IMR-90 (cell line): ENCODE results near the gene OR1D5. TPM values are rescaled to one million over a fixed set of nuclear protein-coding genes. Genes with fewer than 3 reads are reported as not detected.
"Not testable (repeated sequence)": the region's sequence is repeated elsewhere in the genome, so short reads cannot be mapped to it uniquely, and the experiment has no call there.

Source experiments
- ATAC-seq: fragments of 200-7000 bp; cut with Tn5 transposase; 2 replicates; pipeline ENCODE4 v1.9.1; 2020; ENCODE audit warnings: low read depth, mild to moderate bottlenecking, moderate library complexity
- BruUV-seq: library from RNA; stranded (reverse); fragments of 400-500 nt; replicated peaks from 2 replicates; lab custom pipeline; 2021; lab: Mats Ljungman, UMichigan
- CTCF ChIA-PET: fragments of 300-600 bp; formaldehyde crosslinking; extraction: SDS; loops from one replicate; lab custom pipeline; 2021; ENCODE audit warnings: antibody characterized with exemption; lab: Yijun Ruan, JAX
- POLR2A ChIA-PET: fragments of 300-600 bp; sonication (Branson Sonifier 250); formaldehyde crosslinking; loops from one replicate; lab custom pipeline; 2022; ENCODE audit warnings: antibody characterized with exemption; ENCODE audit not compliant: unreplicated experiment; lab: Charles Lee
- DNase-seq: peaks from one replicate; pipeline ENCODE4 v3.0.0; 2013
- H2AFZ ChIP-seq: replicated peaks from 2 replicates; pipeline ENCODE3; 2013; ENCODE audit warnings: low read length, mild to moderate bottlenecking; ENCODE audit not compliant: poor library complexity
- H2AK5ac ChIP-seq: 2 replicates; pipeline ENCODE4 v1.6.1; 2013; ENCODE audit warnings: low read depth, low read length, inconsistent platforms
- H2AK9ac ChIP-seq: replicated peaks from 2 replicates; pipeline ENCODE3; 2013; ENCODE audit warnings: mild to moderate bottlenecking, low read depth, low read length, moderate library complexity; ENCODE audit not compliant: poor library complexity
- H2BK120ac ChIP-seq: 2 replicates; pipeline ENCODE4 v1.6.1; 2013; ENCODE audit warnings: low read depth, low read length, inconsistent platforms
- H2BK15ac ChIP-seq: 3 replicates; pipeline ENCODE4 v1.6.1; 2013; ENCODE audit warnings: low read depth, low read length, inconsistent platforms
- H2BK20ac ChIP-seq: 2 replicates; pipeline ENCODE4 v1.6.1; 2013; ENCODE audit warnings: low read depth, mild to moderate bottlenecking, inconsistent platforms, low read length, moderate library complexity
- H2BK5ac ChIP-seq: 2 replicates; pipeline ENCODE4 v1.6.1; 2013; ENCODE audit warnings: mild to moderate bottlenecking, low read depth, low read length, inconsistent platforms; ENCODE audit not compliant: poor library complexity, severe bottlenecking
- H3K14ac ChIP-seq: replicated peaks from 2 replicates; pipeline ENCODE4 v1.6.1; 2013; ENCODE audit warnings: low read depth, low read length, inconsistent platforms
- H3K18ac ChIP-seq: 2 replicates; pipeline ENCODE4 v1.6.1; 2013; ENCODE audit warnings: low read depth, low read length, control low read depth
- H3K23ac ChIP-seq: 2 replicates; pipeline ENCODE4 v1.6.1; 2013; ENCODE audit warnings: low read depth, low read length, inconsistent platforms
- H3K27ac ChIP-seq: 2 replicates; pipeline ENCODE4 v1.5.1; 2013; ENCODE audit warnings: mild to moderate bottlenecking, control low read depth, low read length; ENCODE audit not compliant: insufficient read depth
- H3K27me3 ChIP-seq: 2 replicates; pipeline ENCODE4 v1.6.1; 2013; ENCODE audit warnings: low read length; ENCODE audit not compliant: control insufficient read depth, insufficient read depth
- H3K36me3 ChIP-seq: 2 replicates; pipeline ENCODE4 v1.6.1; 2013; ENCODE audit warnings: low read length, mixed read lengths; ENCODE audit not compliant: control insufficient read depth, insufficient read depth
- H3K4ac ChIP-seq: 2 replicates; pipeline ENCODE4 v1.6.1; 2013; ENCODE audit warnings: low read depth, low read length, inconsistent platforms
- H3K4me1 ChIP-seq: 2 replicates; pipeline ENCODE4 v1.6.1; 2013; ENCODE audit warnings: low read length, mixed read lengths; ENCODE audit not compliant: control insufficient read depth, insufficient read depth
- H3K4me2 ChIP-seq: 2 replicates; pipeline ENCODE4 v1.6.1; 2013; ENCODE audit warnings: low read depth, mild to moderate bottlenecking, control low read depth, low read length, moderate library complexity
- H3K4me3 ChIP-seq: 2 replicates; pipeline ENCODE4 v1.5.1; 2013; ENCODE audit warnings: low read depth, mild to moderate bottlenecking, control low read depth, low read length, moderate library complexity; ENCODE audit not compliant: insufficient read depth
- H3K56ac ChIP-seq: 2 replicates; pipeline ENCODE4 v1.6.1; 2013; ENCODE audit warnings: low read length, inconsistent platforms; ENCODE audit not compliant: insufficient read depth; ENCODE audit errors: extremely low read depth
- H3K79me1 ChIP-seq, 2 experiments: 2 replicates each; pipeline ENCODE4 v1.6.1; 2013; ENCODE audit warnings: low read length in 2 of 2, inconsistent platforms in 1 of 2, low read depth in 1 of 2
- H3K9ac ChIP-seq: 2 replicates; pipeline ENCODE4 v1.6.1; 2013; ENCODE audit warnings: low read depth, low read length, control low read depth
- H3K9me1 ChIP-seq: 2 replicates; pipeline ENCODE4 v1.6.1; 2013; ENCODE audit warnings: low read length, inconsistent platforms; ENCODE audit not compliant: insufficient read depth
- H3K9me3 ChIP-seq: 2 replicates; pipeline ENCODE4 v1.6.1; 2013; ENCODE audit warnings: low read length; ENCODE audit not compliant: control insufficient read depth, insufficient read depth
- H4K20me1 ChIP-seq: 2 replicates; pipeline ENCODE4 v1.6.1; 2013; ENCODE audit warnings: low read length, inconsistent platforms; ENCODE audit not compliant: insufficient read depth
- H4K5ac ChIP-seq: 2 replicates; pipeline ENCODE4 v1.6.1; 2013; ENCODE audit warnings: mild to moderate bottlenecking, low read depth, low read length, control low read depth
- H4K8ac ChIP-seq, 2 experiments: 2 replicates each; pipeline ENCODE4 v1.6.1; 2013; ENCODE audit warnings: low read depth in 2 of 2, low read length in 2 of 2, control low read depth in 1 of 2, inconsistent platforms in 1 of 2
- H4K91ac ChIP-seq: 2 replicates; pipeline ENCODE4 v1.6.1; 2013; ENCODE audit warnings: low read depth, low read length, inconsistent platforms; ENCODE audit not compliant: insufficient read depth
- WGBS, 2 experiments: methylation state at CpG; one replicate each; pipeline versions ENCODE4 v1.1.5 to v1.1.7; 2013; ENCODE audit warnings: missing lambda C conversion rate in 2 of 2; ENCODE audit not compliant: insufficient read length in 1 of 2; ENCODE audit errors: extremely low coverage in 2 of 2; 5-methylcytosine and 5-hydroxymethylcytosine counted together
- dilution Hi-C: fragments of 300-500 bp; cut with HindIII; formaldehyde crosslinking; loops from one replicate; pipeline ENCODE4 v1.14.3; 2018; ENCODE audit warnings: low sequenced_read_pairs; ENCODE audit not compliant: unreplicated experiment
- in situ Hi-C: fragments of 300-500 bp; cut with MboI; formaldehyde crosslinking; loops from 3 replicates; pipeline ENCODE4 v1.14.3; 2019; ENCODE audit warnings: low sequenced_read_pairs, inconsistent platforms, mixed read lengths
- intact Hi-C: fragments of 100-400 bp; cut with micrococcal nuclease; formaldehyde crosslinking; loops from 2 replicates; pipeline ENCODE4 v1.10.0; 2022
- polyA plus RNA-seq, 3 experiments: library from polyadenylated mRNA; depleted of rRNA; stranded (reverse); fragments of >200 nt; gene quantifications; 2 replicates each; pipeline ENCODE4 v1.2.3, GENCODE V29; 2012; ENCODE audit warnings: low replicate concordance in 1 of 3
- total RNA-seq: library from RNA; depleted of rRNA; stranded (reverse); fragments of >200 nt; gene quantifications from 2 replicates; pipeline ENCODE4 v1.2.3, GENCODE V29; 2012

OR1D5 gene
- total and polyA plus RNA-seq, 2 of the 4 experiments (the other 2 are of a cell fraction): not detected

- H4K5ac ChIP-seq, H3K27ac ChIP-seq, intact Hi-C loops, H3K4me2 ChIP-seq, H3K36me3 ChIP-seq, H4K20me1 ChIP-seq, H3K4me1 ChIP-seq, H3K56ac ChIP-seq, H3K14ac ChIP-seq, H2AK9ac ChIP-seq, H3K27me3 ChIP-seq, H3K23ac ChIP-seq, BruUV-seq, H2AFZ ChIP-seq, H3K18ac ChIP-seq, H2BK15ac ChIP-seq, H3K9me1 ChIP-seq, H3K4me3 ChIP-seq, dilution Hi-C loops, H3K9ac ChIP-seq, CTCF ChIA-PET, H4K91ac ChIP-seq, ATAC-seq, H3K9me3 ChIP-seq, DNase-seq, POLR2A ChIA-PET, H3K79me1 ChIP-seq: not testable (repeated sequence)
- Histone ChIP-seq H2AK5ac (peak overlapping the region; percentile 69; the same call in 1 of the 2 replicates), H4K8ac (peak overlapping the region in 1 of 2 experiments; percentile 99; a peak in 2 of 4 replicates), H2BK5ac (peak overlapping the region; percentile 83), H3K4ac (peak overlapping the region; percentile 50; the same call in 1 of the 2 replicates), H2BK120ac (peak overlapping the region; percentile 54; the same call in 1 of the 2 replicates), H2BK20ac (0 out of 2 replicates have a peak overlapping the region, but pooled peaks have one; percentile 45)
- in situ Hi-C loops: loop anchor here (25.0 kb wide), 1 partner anchor 781 kb away; the partner anchor contains the start of gene ITGAE
- no CpG with 5 or more reads among the region's 14 CpGs for WGBS, 2 experiments
Measured at GRCh38 chr17:3030852-3031470, 32.4 kb downstream of the OR1D5 start.
